Right renal pelvis (tissue), 4 donors: Measurements from ENCODE around the gene KLHL20. TPM values are rescaled to one million over a fixed set of nuclear protein-coding genes. Genes with fewer than 3 reads are reported as not detected.

Source experiments
- DNase-seq, 4 donors: peaks; one replicate each; pipeline ENCODE4 v3.0.0-alpha.2; 2013; ENCODE audit warnings: low read depth in 4 of 4, low spot score in 3 of 4, missing footprints in 1 of 4
- polyA plus RNA-seq, 4 donors: library from polyadenylated mRNA; unstranded; fragments of 120-200 nt; gene quantifications; one replicate each; pipeline ENCODE4 v1.2.1, GENCODE V29; 2013; ENCODE audit not compliant: insufficient read length in 4 of 4

The KLHL20 gene
- polyA plus RNA-seq, 4 donors: 20.3 to 25.9 (median 24.7) TPM

DNA sequence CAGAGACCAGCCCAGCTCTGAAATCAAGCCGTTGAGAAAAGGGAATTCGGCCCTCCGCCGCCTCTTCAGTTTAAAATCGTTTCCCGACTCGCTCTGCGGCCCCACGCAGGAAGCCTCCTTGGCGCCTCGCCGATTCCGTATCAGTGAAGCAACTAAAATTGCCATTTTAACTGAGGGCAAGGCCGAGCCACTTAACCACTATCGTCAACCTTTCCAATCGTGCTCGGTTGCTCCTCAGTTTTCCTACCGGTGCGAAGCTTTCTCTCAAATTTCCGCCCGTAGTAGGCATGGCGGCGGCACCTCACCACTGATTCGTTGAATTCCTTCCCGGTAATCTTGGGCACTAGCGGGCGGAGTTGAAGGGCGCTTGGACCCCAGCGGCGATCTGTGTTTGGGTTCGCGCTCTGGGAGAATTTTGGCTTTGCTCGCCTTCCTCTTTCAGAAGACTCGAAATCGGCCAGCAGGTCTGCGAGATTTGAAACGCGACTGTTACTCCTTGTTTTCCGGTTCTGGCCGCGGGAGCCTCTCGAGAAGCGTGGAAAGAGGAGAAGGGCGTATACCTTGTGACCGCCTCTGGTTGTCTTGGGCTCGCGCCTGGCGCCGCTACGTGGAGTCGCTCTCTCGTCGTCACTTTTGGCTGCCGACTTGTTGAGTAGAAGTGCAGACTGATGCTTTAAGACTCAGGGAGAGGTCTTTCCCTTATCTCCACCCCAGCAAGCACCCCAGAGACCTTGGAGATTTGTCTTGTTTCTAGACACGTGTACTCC lies 109.7 kb downstream of the KLHL20 start, which contains the start of the genes CENPL and DARS2:
TSS of gene CENPL (minus strand) at position 569 of the 767 bp plus-strand sequence. CDS start 13,584 bp downstream, outside the sequence.
TSS of gene DARS2 (plus strand) at position 359 of the 767 bp plus-strand sequence. CDS start 557 bp downstream, outside the sequence.
- DNase-seq: peak; percentile 86 to 96 (median 96)

DNA sequence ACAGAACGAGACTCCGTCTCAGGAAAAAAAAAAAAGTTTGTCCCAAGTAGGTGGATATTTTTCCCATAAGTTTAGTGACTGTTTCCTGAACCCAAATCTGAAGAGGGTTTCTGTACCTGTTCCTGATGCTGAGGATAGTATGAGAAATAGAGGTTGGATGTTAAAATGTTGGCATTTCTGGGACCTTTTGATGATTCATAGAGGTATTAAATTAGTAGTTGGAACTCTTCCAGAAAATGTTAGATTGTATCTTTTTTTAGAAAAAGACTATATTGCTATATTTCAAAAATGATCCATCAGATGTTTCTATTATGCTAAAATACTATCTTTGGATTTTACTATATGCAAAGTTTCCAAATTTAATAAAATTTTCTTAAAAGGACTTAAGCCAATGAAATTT lies 112.8 kb downstream of the KLHL20 start:
- DNase-seq: no peak

DNA sequence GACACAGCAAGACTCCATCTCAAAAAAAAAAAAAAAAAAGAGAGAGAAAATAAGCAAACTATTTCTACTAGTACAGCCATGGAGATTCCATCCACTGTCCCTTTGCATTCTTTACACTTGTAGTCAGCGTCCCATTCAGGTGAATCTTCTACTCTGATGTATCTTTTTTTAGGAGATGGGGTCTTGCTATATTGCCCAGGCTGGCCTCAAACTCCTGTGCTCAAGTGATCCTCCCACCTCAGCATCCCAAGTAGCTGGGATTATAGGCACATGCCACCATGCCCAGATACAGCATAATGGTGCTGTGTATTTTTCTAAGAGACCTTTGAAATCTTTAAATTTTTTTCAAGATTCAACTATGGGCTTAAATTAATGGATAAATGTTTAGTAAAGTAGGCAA lies 118.0 kb downstream of the KLHL20 start:
- no peak for DNase-seq

Other genes starting within 250 kb of the KLHL20 start
- gene PRDX6, start 237.6 kb upstream of the KLHL20 start, polyA plus RNA-seq: 100 to 1,000 TPM; 349 to 376 (median 359) TPM
- gene SLC9C2, start 111.9 kb upstream of the KLHL20 start, polyA plus RNA-seq: 1 to 10 TPM in 1 of 4 donors, under 1 TPM in 3; 0.14 to 1.1 (median 0.33) TPM
- not detected for gene TEX50, start 79.6 kb upstream of the KLHL20 start, polyA plus RNA-seq
- 1 to 10 TPM; 4.9 to 7.6 (median 6.6) TPM for gene ANKRD45, start 45.1 kb upstream of the KLHL20 start, polyA plus RNA-seq
- gene DARS2, start 109.7 kb downstream of the KLHL20 start, polyA plus RNA-seq: 10 to 100 TPM; 25.8 to 27.8 (median 27.3) TPM
- 10 to 100 TPM; 10.8 to 12.7 (median 11.4) TPM for gene CENPL, start 109.9 kb downstream of the KLHL20 start, polyA plus RNA-seq
- 100 to 1,000 TPM; 567 to 722 (median 597) TPM for gene GAS5, start 153.0 kb downstream of the KLHL20 start, polyA plus RNA-seq
- gene ZBTB37, start 153.4 kb downstream of the KLHL20 start, polyA plus RNA-seq: 1 to 10 TPM; 7.2 to 9.7 (median 8.1) TPM
- gene SERPINC1, start 202.3 kb downstream of the KLHL20 start, polyA plus RNA-seq: under 1 TPM; 0.21 to 0.46 (median 0.33) TPM